AG04450 (cell line): Measurements from ENCODE around the gene ARFGAP2. TPM values are rescaled to one million over a fixed set of nuclear protein-coding genes. Genes with fewer than 3 reads are reported as not detected.

Source experiments
- CTCF ChIA-PET: fragments of 300-600, 350-600 bp; formaldehyde crosslinking; extraction: SDS; loops from one replicate; lab custom pipeline; 2022; ENCODE audit warnings: antibody characterized with exemption, inconsistent platforms; lab: Charles Lee
- POLR2A ChIA-PET: fragments of 350-600 bp; formaldehyde crosslinking; extraction: SDS; loops from one replicate; lab custom pipeline; 2021; ENCODE audit warnings: antibody characterized with exemption, inconsistent platforms; lab: Yijun Ruan, JAX
- DNase-seq: peaks from one replicate; pipeline ENCODE4 v3.0.0-alpha.2; 2011; ENCODE audit warnings: low read depth, low spot score
- H3K27ac ChIP-seq: one replicate; pipeline ENCODE4 v1.5.1; 2012; ENCODE audit warnings: low read depth, low read length, control low read depth
- H3K27me3 ChIP-seq: one replicate; pipeline ENCODE4 v1.6.0; 2012; ENCODE audit warnings: low read length; ENCODE audit not compliant: control insufficient read depth, insufficient read depth
- H3K4me3 ChIP-seq: 2 replicates; pipeline ENCODE4 v1.5.1; 2011; ENCODE audit warnings: mild to moderate bottlenecking, low read depth, low read length, control low read depth
- H3K9me3 ChIP-seq: 2 replicates; pipeline ENCODE4 v1.5.1; 2012; ENCODE audit warnings: low read length; ENCODE audit not compliant: control insufficient read depth, insufficient read depth
- CTCF ChIP-seq: IDR thresholded peaks from 2 replicates; pipeline ENCODE4 v1.5.1; 2011; ENCODE audit warnings: low read depth, low read length, control low read depth, inconsistent platforms
- polyA plus RNA-seq: library from polyadenylated mRNA; depleted of rRNA; stranded (reverse); fragments of >200 nt; gene quantifications from 2 replicates; pipeline ENCODE4 v1.2.3, GENCODE V29; 2011

Gene ARFGAP2
- polyA plus RNA-seq, 1 experiment: 38.6 TPM

- DNase-seq: no peak
- Histone ChIP-seq H3K9me3 (no peaks in the 10 kb centered on the region; the same call in 1 of the 2 replicates), H3K27me3 (no peaks in the 10 kb centered on the region), H3K27ac (no peak overlapping the region), H3K4me3 (no peak overlapping the region)
- no peak for TF ChIP-seq CTCF
- ChIA-PET CTCF (interaction anchor here (0.6 to 3.6 kb wide), 11 partner anchors 9 to 262 kb away, joined by 3 to 48 read pairs (median 6); partner anchors contain the start of genes ACP2 and NR1H3), POLR2A (interaction anchor here (1.9 kb wide), 1 partner anchor 36 kb away, joined by 8 read pairs; the partner anchor contains the start of gene DDB2)
Measured at GRCh38 chr11:47178316-47178715, 1.6 kb upstream of the ARFGAP2 start.

GRCh38 chr11:47177846-47178245 is 1.2 kb upstream of the ARFGAP2 start:
- peak overlapping the region; percentile 57 for H3K27ac ChIP-seq
- ChIA-PET POLR2A (interaction anchor here (1.9 kb wide), 1 partner anchor 37 kb away, joined by 8 read pairs; the partner anchor contains the start of gene DDB2), CTCF (interaction anchor here (0.6 to 3.6 kb wide), 11 partner anchors 9 to 262 kb away, joined by 3 to 48 read pairs (median 6); partner anchors contain the start of genes ACP2 and NR1H3)
- no peak overlapping the region for H3K4me3 ChIP-seq
- no peak for TF ChIP-seq CTCF
- no peak for DNase-seq
- H3K27me3 ChIP-seq: no peaks in the 10 kb centered on the region
- H3K9me3 ChIP-seq: no peaks in the 10 kb centered on the region; the same call in 1 of the 2 replicates

GRCh38 chr11:47177229-47177845 is 658 bp upstream of the ARFGAP2 start:
- Histone ChIP-seq H3K9me3 (no peaks in the 10 kb centered on the region; the same call in 1 of the 2 replicates), H3K27me3 (no peaks in the 10 kb centered on the region), H3K27ac (peak overlapping the region; percentile 89), H3K4me3 (peak overlapping the region; percentile 68)
- peak; percentile 68 for TF ChIP-seq CTCF
- DNase-seq: peak; percentile 45
- ChIA-PET POLR2A (interaction anchor here (1.9 kb wide), 1 partner anchor 37 kb away, joined by 8 read pairs; the partner anchor contains the start of gene DDB2), CTCF (interaction anchor here (0.6 to 3.6 kb wide), 11 partner anchors 10 to 261 kb away, joined by 3 to 48 read pairs (median 6); partner anchors contain the start of genes ACP2 and NR1H3)

- CTCF ChIA-PET: interaction anchor here (1.2 to 1.8 kb wide), 2 partner anchors 84 to 179 kb away, joined by 4 to 8 read pairs; no protein-coding TSS in a partner anchor
- Histone ChIP-seq H3K9me3 (no peaks in the 10 kb centered on the region; the same call in 1 of the 2 replicates), H3K27me3 (no peaks in the 10 kb centered on the region), H3K27ac (peak overlapping the region; percentile 87), H3K4me3 (peak overlapping the region; percentile 98)
- DNase-seq: no peak
- POLR2A ChIA-PET: interaction anchor here (0.8 kb wide), 1 partner anchor 12 kb away, joined by 3 read pairs; no protein-coding TSS in a partner anchor
- no peak for TF ChIP-seq CTCF
Measured at GRCh38 chr11:47175746-47176327, 842 bp downstream of the ARFGAP2 start.
